Limb (tissue), 2 donors: ENCODE data around the gene MALSU1.

ENCODE experiments used
- DNase-seq, 2 donors: peaks; one replicate each; pipeline ENCODE4 v3.0.0-alpha.2; 2016; ENCODE audit errors: extremely low spot score in 2 of 2

MALSU1 gene

GRCh38 chr7:23358152-23358674 lies 59.1 kb downstream of the MALSU1 start:
- DNase-seq, result no peak
